Measurements from ENCODE around the gene GPX1.
"Not testable (repeated sequence)": the region's sequence is repeated elsewhere in the genome, so short reads cannot be mapped to it uniquely, and the experiment has no call there.

GPX1 gene

GRCh38 chr3:49358217-49358883, at the start of gene GPX1:
GPX1 (minus strand) TSS chr3:49358353; CDS start chr3:49358278, 75 bp downstream.
- DNase-seq, result peak; percentile 79

GRCh38 chr3:49406571-49407565, 48.7 kb upstream of the GPX1 start:
- no peak for DNase-seq

- not testable (repeated sequence) for DNase-seq
These were observed 47.4 kb upstream of the GPX1 start for GRCh38 chr3:49405570-49405969.

- no peak for DNase-seq
These were observed 45.7 kb upstream of the GPX1 start for GRCh38 chr3:49403891-49404290.

- no peak for DNase-seq
These were observed 43.6 kb upstream of the GPX1 start for GRCh38 chr3:49401766-49402165.

- DNase-seq, result no peak
These were observed 41.3 kb upstream of the GPX1 start for GRCh38 chr3:49399461-49399860.

GRCh38 chr3:49397470-49397869, 39.3 kb upstream of the GPX1 start:
- no peak for DNase-seq

GRCh38 chr3:49391310-49391709, 33.2 kb upstream of the GPX1 start:
- DNase-seq, result not testable (repeated sequence)

GRCh38 chr3:49389297-49389696, 31.1 kb upstream of the GPX1 start:
- no peak for DNase-seq

GRCh38 chr3:49388289-49388820, 30.2 kb upstream of the GPX1 start:
- DNase-seq, result no peak

- no peak for DNase-seq
These were observed 29.6 kb upstream of the GPX1 start for GRCh38 chr3:49387721-49388120.

GRCh38 chr3:49386056-49386756, 28.1 kb upstream of the GPX1 start:
- DNase-seq, result no peak

GRCh38 chr3:49385617-49386016, 27.5 kb upstream of the GPX1 start:
- no peak for DNase-seq

GRCh38 chr3:49383387-49383786, 25.2 kb upstream of the GPX1 start:
- no peak for DNase-seq

- no peak for DNase-seq
These were observed 20.2 kb upstream of the GPX1 start for GRCh38 chr3:49378249-49378895.

GRCh38 chr3:49377483-49377882, 19.3 kb upstream of the GPX1 start:
- DNase-seq, result no peak

GRCh38 chr3:49371946-49372345, 13.8 kb upstream of the GPX1 start:
- DNase-seq, result no peak

- DNase-seq, result no peak
These were observed 12.6 kb upstream of the GPX1 start for GRCh38 chr3:49370585-49371290.

- DNase-seq, result no peak
These were observed 4.4 kb upstream of the GPX1 start for GRCh38 chr3:49362561-49362960.

- no peak for DNase-seq
These were observed 1.5 kb upstream of the GPX1 start for GRCh38 chr3:49359623-49360022.

- DNase-seq, result no peak
These were observed 702 bp upstream of the GPX1 start for GRCh38 chr3:49358884-49359225.

All from DMS 273 treated with DMSO at 0.1 percent for 48 hours (cell line).